ENCODE data around the gene SLFN12L. TPM values are rescaled to one million over a fixed set of nuclear protein-coding genes. Genes with fewer than 3 reads are reported as not detected.
"Not testable (repeated sequence)": the region's sequence is repeated elsewhere in the genome, so short reads cannot be mapped to it uniquely, and the experiment has no call there.

Gene SLFN12L
- under 1 TPM in 4 of 8 experiments, not detected in 4; 0.10 to 0.57 (median 0.19) TPM for total RNA-seq

DNA sequence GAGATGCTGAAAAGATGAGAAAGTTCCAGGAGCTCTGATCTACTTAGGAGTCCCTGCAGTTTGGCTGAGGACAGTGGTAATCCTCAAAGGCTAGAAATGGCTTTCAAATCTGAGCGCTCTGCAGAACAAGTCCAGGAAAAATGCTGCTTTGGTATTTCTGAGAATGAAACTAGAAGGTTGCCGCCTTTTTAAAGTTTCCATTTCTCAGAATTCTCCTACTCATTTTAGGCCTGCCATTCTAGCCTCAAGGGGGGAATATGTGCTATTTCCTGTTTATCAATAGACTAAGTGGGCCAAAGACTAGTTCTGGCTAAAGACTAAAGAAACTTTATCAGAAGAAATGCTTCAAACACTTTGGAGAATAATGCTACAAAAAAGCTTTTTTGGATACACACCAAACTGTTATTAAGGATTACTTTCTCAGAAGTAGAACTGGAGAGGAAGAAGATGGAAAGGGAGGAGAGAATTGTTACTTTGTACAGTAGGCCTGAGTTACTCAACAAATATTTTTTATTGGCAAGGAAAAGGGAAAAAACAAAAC is at the start of gene SLFN12L:
TSS of gene SLFN12L (minus strand) at position 78 of the 541 bp plus-strand sequence. CDS start 15,314 bp downstream, outside the sequence.
- no peak for ATAC-seq (replicated peaks in 6 of 8)
- 20 to 100% (median 90%) methylated on average over 1 to 2 of the region's 2 CpGs; no CpG with 5 or more reads in 2 of the 10 experiments for WGBS, 10 experiments
- Histone ChIP-seq H3K27ac (no peak within 1 kb of the TSS), H3K4me3 (no peak within 1 kb of the TSS), H3K4me1 (replicated peaks in 1 of 2) (no peaks in the 10 kb centered on the region)
- in situ Hi-C loops (cut with MboI; ENCODE audit: low pct_unique_long_range_greater_than_20kb in 2 of 9, low sequenced_read_pairs in 9 of 9, unreplicated experiment in 9 of 9) = loop anchor here in 8 of 9 experiments (5.0 to 25.0 kb wide), 6 partner anchors 223 to 1125 kb away; no protein-coding TSS in a partner anchor

DNA sequence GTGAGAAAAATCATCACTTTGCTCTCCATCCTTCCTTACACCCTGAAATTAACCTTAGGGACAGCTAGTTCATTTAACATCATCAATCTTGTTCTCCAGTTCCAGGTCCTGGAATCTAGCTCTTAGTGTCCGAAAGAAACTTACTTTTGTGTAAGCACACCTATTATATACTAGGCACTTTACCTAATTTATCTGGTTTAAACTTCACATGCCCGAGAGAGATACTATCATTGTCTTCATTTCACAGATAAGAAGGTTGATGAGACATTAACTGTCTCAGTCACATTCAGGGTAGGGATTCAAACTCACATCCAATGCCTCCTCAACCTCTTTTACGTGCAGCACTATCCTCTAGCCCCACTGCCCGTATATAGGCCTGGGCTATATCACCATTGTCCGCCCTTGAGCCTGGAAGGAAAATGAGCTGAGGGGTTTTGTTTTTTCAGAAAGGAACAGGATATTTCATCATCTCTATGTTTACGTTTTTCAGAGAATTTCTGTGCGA is 49.1 kb upstream of the SLFN12L start:
- peak; percentile 1 to 29 (median 7) for ATAC-seq (replicated peaks in 6 of 8)
- in situ Hi-C loops (cut with MboI; ENCODE audit: low pct_unique_long_range_greater_than_20kb in 2 of 9, low sequenced_read_pairs in 9 of 9, unreplicated experiment in 9 of 9) = no loop called here
- Histone ChIP-seq H3K4me3 (peak overlapping the region; percentile 52 to 98 (median 80)), H3K27ac (peak overlapping the region; percentile 87 to 96), H3K4me1 (replicated peaks in 1 of 2) (peaks cover 6 to 31% of the 10 kb centered on the region in 2 donors)
- 16 to 100% (median 31%) methylated on average over 1 to 7 of the region's 7 CpGs; no CpG with 5 or more reads in 1 of the 10 experiments for WGBS, 10 experiments

DNA sequence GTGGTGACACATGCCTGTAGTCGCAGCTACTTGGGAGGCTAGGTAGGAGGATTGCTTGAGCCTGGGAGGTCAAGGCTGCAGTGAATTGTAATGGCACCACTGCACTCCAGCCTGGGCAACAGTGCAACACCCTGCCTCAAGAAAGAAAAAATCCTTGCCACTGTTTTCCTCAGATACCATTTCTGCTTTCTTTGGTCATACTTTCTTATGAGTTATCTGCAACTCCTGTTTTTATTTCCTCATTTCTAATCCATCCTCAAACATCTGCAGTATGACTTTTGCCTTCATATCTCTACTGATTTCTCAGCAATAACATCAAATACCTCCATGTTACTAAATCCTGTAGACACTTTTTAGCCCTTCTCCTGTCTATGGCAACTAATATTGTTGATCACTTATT is 46.6 kb upstream of the SLFN12L start:
- WGBS, 10 experiments = 20 to 83% (median 67%) methylated on average over 1 of the region's 1 CpG; no CpG with 5 or more reads in 6 of the 10 experiments
- ATAC-seq (replicated peaks in 6 of 8) = no peak
- in situ Hi-C loops (cut with MboI; ENCODE audit: low pct_unique_long_range_greater_than_20kb in 2 of 9, low sequenced_read_pairs in 9 of 9, unreplicated experiment in 9 of 9) = no loop called here
- no peak overlapping the region for H3K4me3 ChIP-seq
- no peak overlapping the region for H3K27ac ChIP-seq
- peaks cover 0 to 20% of the 10 kb centered on the region in 2 donors for H3K4me1 ChIP-seq (replicated peaks in 1 of 2)

DNA sequence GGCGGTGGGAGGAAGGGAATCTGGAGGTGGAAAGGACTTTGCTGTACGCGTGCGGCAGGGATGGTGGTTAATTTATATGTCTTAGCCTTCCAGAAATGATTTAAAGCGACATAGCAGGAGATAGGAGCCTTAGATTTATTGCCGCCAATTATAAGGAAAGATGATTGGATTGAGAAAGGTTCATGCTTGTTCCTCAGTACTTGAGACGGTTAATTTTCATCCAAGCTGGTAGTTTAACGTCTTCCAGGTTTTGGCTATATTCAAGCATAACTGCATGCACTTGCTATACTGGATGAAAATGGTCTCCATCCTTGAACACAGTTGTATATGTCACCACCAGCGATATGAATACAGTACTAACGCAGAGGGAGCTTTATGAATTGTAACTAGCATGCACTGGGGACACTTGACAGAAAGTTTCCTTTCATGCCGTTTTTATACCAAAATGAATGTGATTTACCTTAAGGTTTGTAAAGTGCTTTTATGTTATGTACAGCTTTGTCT is 41.5 kb upstream of the SLFN12L start:
- peak overlapping the region; percentile 58 to 78 (median 64) for H3K4me3 ChIP-seq
- no peak for ATAC-seq (replicated peaks in 6 of 8)
- H3K4me1 ChIP-seq (replicated peaks in 1 of 2) = peaks cover 8 to 16% of the 10 kb centered on the region in 2 donors
- in situ Hi-C loops (cut with MboI; ENCODE audit: low pct_unique_long_range_greater_than_20kb in 2 of 9, low sequenced_read_pairs in 9 of 9, unreplicated experiment in 9 of 9) = no loop called here
- 0 to 30% (median 4%) methylated on average over 2 to 10 of the region's 11 CpGs; no CpG with 5 or more reads in 1 of the 10 experiments for WGBS, 10 experiments
- H3K27ac ChIP-seq = peak overlapping the region; percentile 88 to 89

DNA sequence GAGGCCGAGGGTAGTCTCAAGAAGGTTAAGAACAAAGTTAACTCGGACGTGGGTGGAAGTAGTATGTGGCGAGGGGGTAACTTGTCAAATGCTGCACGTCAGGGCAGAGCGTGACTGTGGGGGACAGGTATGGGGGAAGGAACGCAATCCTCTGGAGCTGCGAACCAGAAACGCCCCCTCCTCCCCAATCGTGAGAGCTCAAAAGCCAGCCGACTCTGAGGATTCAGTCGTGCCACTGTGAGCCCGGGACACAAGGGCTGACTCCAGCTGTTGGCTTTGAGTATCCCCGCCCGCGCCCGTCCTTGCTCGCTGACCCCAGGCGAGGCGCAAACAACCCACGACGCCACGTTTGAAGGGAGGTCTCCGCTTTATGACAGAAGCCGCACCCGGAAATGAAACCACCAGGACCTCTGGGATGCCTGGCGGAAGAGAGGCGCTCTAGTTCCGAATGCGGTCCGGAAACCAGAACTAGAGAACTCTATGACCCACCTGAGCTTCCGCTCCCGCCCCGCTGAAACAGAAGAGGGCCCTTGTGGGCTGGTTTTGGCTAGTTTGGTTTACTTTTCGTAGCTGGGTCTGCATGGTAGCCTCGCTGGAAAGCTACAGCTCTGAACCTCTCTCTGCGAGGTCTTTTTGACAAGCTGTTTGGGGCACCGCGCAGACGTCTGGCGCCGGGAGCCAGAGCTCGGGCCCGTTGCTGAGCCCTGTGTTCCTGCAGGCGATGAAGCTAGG is 40.9 kb upstream of the SLFN12L start, which contains the start of gene PEX12:
TSS of gene PEX12 (minus strand) at position 375 of the 732 bp plus-strand sequence. CDS start 550 bp downstream, outside the sequence.
- H3K27ac ChIP-seq = peak within 1 kb of the TSS; percentile 88 to 89
- in situ Hi-C loops (cut with MboI; ENCODE audit: low pct_unique_long_range_greater_than_20kb in 2 of 9, low sequenced_read_pairs in 9 of 9, unreplicated experiment in 9 of 9) = no loop called here
- H3K4me1 ChIP-seq (replicated peaks in 1 of 2) = peaks cover 8 to 16% of the 10 kb centered on the region in 2 donors
- peak within 1 kb of the TSS; percentile 58 to 78 (median 64) for H3K4me3 ChIP-seq
- 0 to 7% (median 1%) methylated on average over 2 to 15 of the region's 45 CpGs; no CpG with 5 or more reads in 2 of the 10 experiments for WGBS, 10 experiments
- ATAC-seq (replicated peaks in 6 of 8) = peak; percentile 95 to 97 (median 96)

DNA sequence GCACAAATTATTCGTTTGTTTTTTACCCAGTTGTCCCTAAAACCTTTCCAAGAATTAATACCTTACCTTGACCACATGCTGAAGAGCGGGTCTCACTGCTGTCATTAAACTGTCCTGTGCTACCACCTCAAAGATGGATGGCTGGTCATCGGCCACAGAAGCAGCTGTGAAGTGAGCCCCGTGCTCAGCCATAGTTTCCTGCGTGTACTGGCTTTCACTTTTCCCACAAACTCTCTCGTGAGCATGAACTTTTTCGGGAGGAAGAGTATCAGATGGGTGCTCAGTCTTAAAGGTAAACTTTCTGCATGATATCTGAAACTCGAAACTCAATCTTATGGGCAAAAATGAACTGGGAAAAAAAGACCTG is 40.3 kb upstream of the SLFN12L start:
- peaks cover 8 to 16% of the 10 kb centered on the region in 2 donors for H3K4me1 ChIP-seq (replicated peaks in 1 of 2)
- WGBS, 10 experiments = 0 to 20% (median 3%) methylated on average over 1 to 8 of the region's 8 CpGs
- peak in 4 of 8 experiments; percentile 11 to 17 (median 14) for ATAC-seq (replicated peaks in 6 of 8)
- peak overlapping the region; percentile 88 to 89 for H3K27ac ChIP-seq
- in situ Hi-C loops (cut with MboI; ENCODE audit: low pct_unique_long_range_greater_than_20kb in 2 of 9, low sequenced_read_pairs in 9 of 9, unreplicated experiment in 9 of 9) = no loop called here
- peak overlapping the region; percentile 58 to 78 (median 64) for H3K4me3 ChIP-seq

DNA sequence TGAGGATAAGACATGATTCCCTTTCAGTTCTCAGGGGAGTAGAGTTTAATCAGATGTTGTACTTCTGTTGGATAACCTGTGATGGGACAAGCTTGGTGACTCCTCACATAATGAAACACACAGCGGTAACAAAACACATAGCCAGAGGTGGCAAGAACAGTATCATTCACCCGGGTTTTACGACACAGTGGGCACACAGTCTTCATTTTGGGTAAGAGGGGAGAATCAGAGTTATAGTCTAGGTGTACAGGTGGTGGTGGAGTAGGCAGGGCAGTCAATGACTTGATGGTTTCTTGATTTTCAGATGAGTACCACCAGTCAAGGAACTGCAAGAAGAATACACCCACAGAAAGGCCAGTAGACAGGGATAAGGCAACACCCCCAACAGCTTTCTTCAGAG is 38.3 kb upstream of the SLFN12L start:
- WGBS, 10 experiments = 60 to 100% (median 89%) methylated on average over 1 to 3 of the region's 3 CpGs; no CpG with 5 or more reads in 3 of the 10 experiments
- H3K4me1 ChIP-seq (replicated peaks in 1 of 2) = peaks cover 8 to 16% of the 10 kb centered on the region in 2 donors
- in situ Hi-C loops (cut with MboI; ENCODE audit: low pct_unique_long_range_greater_than_20kb in 2 of 9, low sequenced_read_pairs in 9 of 9, unreplicated experiment in 9 of 9) = no loop called here
- ATAC-seq (replicated peaks in 6 of 8) = no peak
- no peak overlapping the region for H3K27ac ChIP-seq
- H3K4me3 ChIP-seq = no peak overlapping the region

DNA sequence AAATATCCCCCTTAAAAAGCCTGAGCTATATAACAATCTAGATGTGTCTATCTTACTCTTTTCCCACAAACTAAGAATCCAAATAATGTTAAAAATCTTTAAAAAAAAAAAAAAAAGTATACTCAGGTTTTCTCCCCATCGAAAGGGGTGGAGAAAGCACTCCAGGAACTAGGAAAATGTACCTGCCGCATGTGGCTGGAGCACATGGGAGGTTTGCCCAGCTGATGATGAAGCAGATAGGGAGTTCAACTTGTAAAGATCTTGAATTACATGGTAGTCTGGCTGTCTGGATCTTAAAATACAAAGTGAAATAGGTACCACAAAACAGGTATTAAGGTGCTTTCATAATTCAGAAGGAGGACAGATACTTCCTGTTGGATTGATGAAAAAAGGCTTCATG is 31.9 kb upstream of the SLFN12L start:
- WGBS, 10 experiments = 76 to 100% (median 91%) methylated on average over 2 of the region's 2 CpGs; no CpG with 5 or more reads in 2 of the 10 experiments
- Histone ChIP-seq H3K27ac (no peak overlapping the region), H3K4me3 (no peak overlapping the region), H3K4me1 (replicated peaks in 1 of 2) (peaks cover 9 to 11% of the 10 kb centered on the region in 2 donors)
- no peak for ATAC-seq (replicated peaks in 6 of 8)
- in situ Hi-C loops (cut with MboI; ENCODE audit: low pct_unique_long_range_greater_than_20kb in 2 of 9, low sequenced_read_pairs in 9 of 9, unreplicated experiment in 9 of 9) = no loop called here

DNA sequence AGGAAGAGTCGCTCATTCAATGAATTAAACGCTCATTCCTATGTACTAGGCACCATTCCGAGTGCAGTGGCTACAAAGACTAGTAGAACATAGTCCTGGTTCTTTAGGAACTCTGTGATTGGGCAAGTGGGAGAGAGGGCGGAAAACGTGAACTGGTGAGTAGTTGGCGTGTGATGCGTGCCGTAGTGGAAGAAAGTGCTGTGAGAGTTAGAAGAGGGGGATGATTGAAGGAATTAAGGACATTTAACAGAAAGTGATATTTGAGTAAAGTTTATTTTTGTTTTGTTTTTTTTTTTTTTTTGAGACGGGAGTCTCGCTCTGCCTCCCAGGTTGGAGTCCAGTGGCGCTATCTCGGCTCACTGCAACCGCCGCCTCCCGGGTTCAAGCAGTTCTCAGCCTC is 31.1 kb upstream of the SLFN12L start:
- H3K4me3 ChIP-seq = peak overlapping the region; percentile 57 to 77 (median 64)
- WGBS, 10 experiments = 0 to 70% (median 11%) methylated on average over 1 to 8 of the region's 15 CpGs; no CpG with 5 or more reads in 1 of the 10 experiments
- no peak overlapping the region for H3K27ac ChIP-seq
- in situ Hi-C loops (cut with MboI; ENCODE audit: low pct_unique_long_range_greater_than_20kb in 2 of 9, low sequenced_read_pairs in 9 of 9, unreplicated experiment in 9 of 9) = no loop called here
- H3K4me1 ChIP-seq (replicated peaks in 1 of 2) = peaks cover 9 to 11% of the 10 kb centered on the region in 2 donors
- ATAC-seq (replicated peaks in 6 of 8) = peak in 3 of 8 experiments; percentile 22 to 43 (median 34)

DNA sequence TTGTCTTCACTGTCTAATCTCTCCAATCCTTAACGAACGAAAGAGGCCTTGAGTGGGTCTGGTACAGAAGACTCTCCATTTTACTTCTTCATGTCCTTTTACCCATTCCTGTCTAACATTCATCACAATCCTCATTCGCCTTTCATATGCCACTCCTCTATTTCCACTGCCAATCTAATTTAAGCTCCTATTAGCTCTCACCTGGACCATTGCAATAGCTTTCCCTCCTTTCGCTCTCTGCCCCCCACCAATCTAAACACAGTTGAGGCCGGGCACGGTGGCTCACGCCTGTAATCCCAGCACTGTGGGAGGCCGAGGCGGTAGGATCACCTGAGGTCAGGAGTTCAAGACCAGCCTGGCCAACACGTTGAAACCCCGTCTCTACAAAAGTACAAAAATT is 29.5 kb upstream of the SLFN12L start:
- peaks cover 9 to 11% of the 10 kb centered on the region in 2 donors for H3K4me1 ChIP-seq (replicated peaks in 1 of 2)
- 50 to 100% (median 82%) methylated on average over 2 to 8 of the region's 11 CpGs; no CpG with 5 or more reads in 1 of the 10 experiments for WGBS, 10 experiments
- peak overlapping the region; percentile 57 to 77 (median 64) for H3K4me3 ChIP-seq
- H3K27ac ChIP-seq = no peak overlapping the region
- in situ Hi-C loops (cut with MboI; ENCODE audit: low pct_unique_long_range_greater_than_20kb in 2 of 9, low sequenced_read_pairs in 9 of 9, unreplicated experiment in 9 of 9) = no loop called here
- no peak for ATAC-seq (replicated peaks in 6 of 8)

DNA sequence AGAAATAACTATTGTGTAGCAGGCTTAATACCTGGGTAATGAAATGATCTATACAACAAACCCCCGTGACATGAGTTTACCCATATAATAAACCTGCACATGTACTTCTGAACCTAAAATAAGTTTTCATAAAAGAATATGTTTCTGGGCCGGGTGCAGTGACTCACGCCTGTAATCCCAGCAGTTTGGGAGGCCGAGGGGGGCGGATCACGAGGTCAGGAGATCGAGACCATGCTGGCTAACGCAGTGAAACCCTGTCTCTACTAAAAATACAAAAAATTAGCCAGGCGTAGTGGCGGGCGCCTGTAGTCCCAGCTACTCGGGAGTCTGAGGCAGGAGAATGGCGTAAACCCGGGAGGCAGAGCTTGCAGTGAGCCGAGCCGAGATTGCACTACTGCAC is 25.7 kb upstream of the SLFN12L start:
- ATAC-seq (replicated peaks in 6 of 8); H3K4me3 ChIP-seq; H3K4me1 ChIP-seq (replicated peaks in 1 of 2); H3K27ac ChIP-seq; in situ Hi-C loops (cut with MboI; ENCODE audit: low pct_unique_long_range_greater_than_20kb in 2 of 9, low sequenced_read_pairs in 9 of 9, unreplicated experiment in 9 of 9): not testable (repeated sequence)
- 20 to 95% (median 60%) methylated on average over 1 to 15 of the region's 16 CpGs; no CpG with 5 or more reads in 1 of the 10 experiments for WGBS, 10 experiments

DNA sequence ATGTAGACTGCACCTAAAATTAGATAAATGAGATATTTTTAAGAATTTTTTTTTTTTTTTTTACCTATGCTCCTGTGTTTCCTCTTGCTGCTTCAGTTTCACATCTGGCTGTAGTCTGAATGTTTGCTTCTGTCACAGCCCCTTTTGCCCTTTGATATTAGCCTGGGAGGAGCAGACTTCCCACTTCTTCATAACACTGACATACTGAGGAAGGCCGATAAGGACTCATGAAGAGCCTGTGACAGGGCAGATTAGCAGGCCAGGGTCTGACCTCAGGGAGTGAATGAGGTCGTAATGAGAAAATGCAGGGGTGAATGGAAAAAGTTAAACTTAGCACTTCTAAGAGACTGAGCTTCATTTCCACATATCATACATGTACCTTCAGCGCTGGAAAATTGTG is 23.2 kb upstream of the SLFN12L start, which contains the start of gene SLFN14:
TSS of gene SLFN14 (minus strand) at position 117 of the 400 bp plus-strand sequence. CDS start 2,757 bp downstream, outside the sequence.
- WGBS, 10 experiments = 22 to 88% (median 50%) methylated on average over 1 to 3 of the region's 3 CpGs
- Histone ChIP-seq H3K4me1 (replicated peaks in 1 of 2) (no peaks in the 10 kb centered on the region), H3K27ac (no peak within 1 kb of the TSS), H3K4me3 (no peak within 1 kb of the TSS)
- no peak for ATAC-seq (replicated peaks in 6 of 8)
- in situ Hi-C loops (cut with MboI; ENCODE audit: low pct_unique_long_range_greater_than_20kb in 2 of 9, low sequenced_read_pairs in 9 of 9, unreplicated experiment in 9 of 9) = no loop called here

Measured in motor neuron (in vitro differentiated cells).